ENCODE measurements around the gene OAT.

Gene OAT

GRCh38 chr10:124394583-124394982 lies 24.1 kb downstream of the OAT start:
- no peak for DNase-seq

GRCh38 chr10:124392626-124393342 lies 25.9 kb downstream of the OAT start:
- DNase-seq: no peak

- DNase-seq: no peak
Measured at GRCh38 chr10:124390471-124391187, 28.1 kb downstream of the OAT start.

GRCh38 chr10:124389613-124390361 lies 28.9 kb downstream of the OAT start:
- no peak for DNase-seq

GRCh38 chr10:124388823-124389612 lies 29.7 kb downstream of the OAT start:
- DNase-seq: peak; percentile 72

- DNase-seq: no peak
Measured at GRCh38 chr10:124388476-124388822, 30.3 kb downstream of the OAT start.

GRCh38 chr10:124387078-124387874 lies 31.4 kb downstream of the OAT start:
- no peak for DNase-seq

GRCh38 chr10:124386186-124387077 lies 32.3 kb downstream of the OAT start:
- DNase-seq: no peak

- no peak for DNase-seq
Measured at GRCh38 chr10:124385627-124386185, 33.0 kb downstream of the OAT start.

- no peak for DNase-seq
Measured at GRCh38 chr10:124384591-124385190, 34.0 kb downstream of the OAT start.

- DNase-seq: no peak
Measured at GRCh38 chr10:124384172-124384571, 34.6 kb downstream of the OAT start.

GRCh38 chr10:124383496-124383895 lies 35.2 kb downstream of the OAT start:
- DNase-seq: no peak

GRCh38 chr10:124381011-124381611 lies 37.6 kb downstream of the OAT start:
- DNase-seq: no peak

GRCh38 chr10:124380256-124380995 lies 38.3 kb downstream of the OAT start:
- no peak for DNase-seq

- no peak for DNase-seq
Measured at GRCh38 chr10:124379609-124380193, 39.0 kb downstream of the OAT start.

GRCh38 chr10:124378881-124379471 lies 39.7 kb downstream of the OAT start:
- no peak for DNase-seq

GRCh38 chr10:124378271-124378670 lies 40.5 kb downstream of the OAT start:
- no peak for DNase-seq

GRCh38 chr10:124377101-124377500 lies 41.6 kb downstream of the OAT start:
- DNase-seq: no peak
